Activated CD4-positive, alpha-beta T cell treated with anti-CD3 and anti-CD28 coated beads for 24 hours (primary cell): Measurements from ENCODE around the gene PRSS21.

Experiments used
- DNase-seq, 2 donors: peaks; one replicate each; pipeline ENCODE4 v3.0.0-alpha.2; 2020; ENCODE audit warnings: low read depth in 2 of 2

The PRSS21 gene, protein sequence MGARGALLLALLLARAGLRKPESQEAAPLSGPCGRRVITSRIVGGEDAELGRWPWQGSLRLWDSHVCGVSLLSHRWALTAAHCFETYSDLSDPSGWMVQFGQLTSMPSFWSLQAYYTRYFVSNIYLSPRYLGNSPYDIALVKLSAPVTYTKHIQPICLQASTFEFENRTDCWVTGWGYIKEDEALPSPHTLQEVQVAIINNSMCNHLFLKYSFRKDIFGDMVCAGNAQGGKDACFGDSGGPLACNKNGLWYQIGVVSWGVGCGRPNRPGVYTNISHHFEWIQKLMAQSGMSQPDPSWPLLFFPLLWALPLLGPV

DNA sequence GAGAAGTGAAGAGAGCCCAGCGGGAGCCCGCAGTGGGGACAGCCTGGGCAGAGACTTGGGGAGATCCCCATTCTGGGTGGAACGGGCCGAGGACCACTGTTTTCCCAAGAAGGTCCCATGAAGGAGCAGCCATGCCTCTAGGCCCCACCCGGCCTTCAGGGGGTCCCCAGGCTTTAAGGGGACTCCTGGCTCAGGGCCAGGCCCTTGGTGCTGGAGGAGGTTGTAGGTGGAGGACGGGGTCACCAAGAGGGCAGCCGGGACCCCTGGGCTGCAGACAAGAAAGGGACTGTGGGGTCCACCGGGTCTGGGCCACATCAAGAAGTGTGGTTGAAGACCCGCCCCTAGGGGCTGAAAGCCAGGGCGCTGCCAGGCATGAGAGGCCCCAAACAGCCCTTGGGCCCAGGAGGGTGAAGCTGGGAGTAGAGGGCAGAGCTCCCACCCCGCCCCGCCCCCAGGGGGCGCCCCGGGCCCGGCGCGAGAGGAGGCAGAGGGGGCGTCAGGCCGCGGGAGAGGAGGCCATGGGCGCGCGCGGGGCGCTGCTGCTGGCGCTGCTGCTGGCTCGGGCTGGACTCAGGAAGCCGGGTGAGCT is at the start of gene PRSS21:
Gene PRSS21, plus strand, starts transcription at position 487 of the 589 bp plus-strand sequence. Its CDS starts 32 bp downstream, at position 519.
- DNase-seq: peak; percentile 18 to 23

DNA sequence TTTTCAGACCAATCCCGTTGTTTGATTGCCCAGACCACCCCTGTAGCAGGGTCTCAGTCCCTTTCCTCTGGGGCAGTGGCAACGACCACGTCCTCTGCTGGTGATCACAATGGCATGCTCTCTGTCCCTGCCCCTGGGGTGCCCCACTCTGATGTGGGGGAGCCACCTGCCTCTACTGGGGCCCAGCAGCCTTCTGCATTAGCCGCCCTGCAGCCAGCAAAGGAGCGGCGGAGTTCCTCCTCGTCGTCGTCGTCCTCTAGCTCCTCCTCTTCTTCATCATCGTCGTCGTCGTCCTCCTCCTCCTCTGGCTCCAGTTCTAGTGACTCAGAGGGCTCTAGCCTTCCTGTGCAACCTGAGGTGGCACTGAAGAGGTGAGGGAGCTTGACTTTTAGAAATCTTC is 49.1 kb upstream of the PRSS21 start:
- DNase-seq: no peak

DNA sequence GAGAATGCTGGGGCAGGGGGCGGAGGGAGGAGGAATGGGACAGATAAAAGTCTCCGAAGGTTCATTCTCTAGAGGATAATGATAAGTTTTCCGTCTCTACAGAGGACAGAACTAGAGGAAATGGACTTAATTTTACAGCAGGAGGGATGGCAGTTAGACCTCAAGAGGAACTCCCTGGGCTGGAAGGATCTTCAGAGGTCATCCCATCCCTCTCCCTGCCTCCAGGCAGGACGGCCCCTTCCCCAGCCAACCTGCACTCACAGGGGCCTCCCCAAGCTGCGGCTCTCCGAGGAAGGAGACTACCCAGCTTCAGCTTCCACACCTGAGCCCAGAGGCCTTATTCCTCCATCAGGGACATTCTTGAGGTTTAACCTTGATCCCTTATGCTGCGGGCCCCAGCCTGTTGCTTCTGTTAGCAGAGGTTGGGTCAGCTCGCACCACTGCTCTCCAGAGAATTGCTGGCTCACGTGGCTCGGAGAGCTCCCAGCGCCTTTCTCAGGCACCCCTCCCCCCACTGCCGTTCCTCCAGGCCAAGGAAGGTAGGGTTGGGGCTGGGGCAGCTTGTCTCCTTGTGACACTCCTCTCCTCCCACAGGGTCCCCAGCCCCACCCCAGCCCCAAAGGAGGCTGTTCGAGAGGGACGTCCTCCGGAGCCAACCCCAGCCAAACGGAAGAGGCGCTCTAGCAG is 48.5 kb upstream of the PRSS21 start:
- no peak for DNase-seq

DNA sequence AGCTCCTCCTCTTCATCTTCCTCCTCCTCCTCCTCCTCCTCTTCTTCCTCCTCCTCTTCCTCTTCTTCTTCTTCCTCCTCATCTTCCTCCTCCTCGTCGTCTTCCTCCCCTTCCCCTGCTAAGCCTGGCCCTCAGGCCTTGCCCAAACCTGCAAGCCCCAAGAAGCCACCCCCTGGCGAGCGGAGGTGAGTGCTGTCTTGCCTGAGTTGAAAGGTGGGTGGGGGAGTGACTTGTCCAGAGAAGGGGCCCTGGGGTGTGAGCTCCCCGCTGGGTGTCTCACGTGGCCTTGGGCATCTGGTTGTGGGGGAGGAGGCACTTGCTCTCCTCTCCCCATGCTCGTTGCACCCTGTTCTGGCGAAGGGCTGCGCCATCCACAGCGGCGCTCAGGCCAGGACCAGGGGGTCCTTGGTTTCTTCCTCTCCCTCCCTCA is 47.9 kb upstream of the PRSS21 start:
- DNase-seq: no peak

DNA sequence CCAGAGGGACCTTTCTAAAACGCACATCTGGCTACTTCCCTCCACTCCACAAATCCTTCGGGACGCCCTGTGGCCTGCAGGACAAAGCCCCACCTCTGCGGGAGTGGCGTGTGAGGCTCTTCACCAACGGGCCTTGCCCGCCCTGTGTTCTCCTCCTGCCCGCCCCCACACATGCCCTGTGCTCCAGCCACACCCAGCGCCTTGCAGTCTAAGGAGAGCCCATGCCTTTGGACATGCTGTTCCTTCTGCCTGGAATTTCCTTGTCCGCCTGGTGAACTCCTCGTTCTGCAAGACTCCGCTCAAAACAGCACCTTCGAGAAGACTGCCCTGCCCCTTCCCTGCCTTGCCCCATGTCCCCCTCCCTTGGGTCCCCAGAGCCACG is 47.4 kb upstream of the PRSS21 start:
- DNase-seq: no peak

DNA sequence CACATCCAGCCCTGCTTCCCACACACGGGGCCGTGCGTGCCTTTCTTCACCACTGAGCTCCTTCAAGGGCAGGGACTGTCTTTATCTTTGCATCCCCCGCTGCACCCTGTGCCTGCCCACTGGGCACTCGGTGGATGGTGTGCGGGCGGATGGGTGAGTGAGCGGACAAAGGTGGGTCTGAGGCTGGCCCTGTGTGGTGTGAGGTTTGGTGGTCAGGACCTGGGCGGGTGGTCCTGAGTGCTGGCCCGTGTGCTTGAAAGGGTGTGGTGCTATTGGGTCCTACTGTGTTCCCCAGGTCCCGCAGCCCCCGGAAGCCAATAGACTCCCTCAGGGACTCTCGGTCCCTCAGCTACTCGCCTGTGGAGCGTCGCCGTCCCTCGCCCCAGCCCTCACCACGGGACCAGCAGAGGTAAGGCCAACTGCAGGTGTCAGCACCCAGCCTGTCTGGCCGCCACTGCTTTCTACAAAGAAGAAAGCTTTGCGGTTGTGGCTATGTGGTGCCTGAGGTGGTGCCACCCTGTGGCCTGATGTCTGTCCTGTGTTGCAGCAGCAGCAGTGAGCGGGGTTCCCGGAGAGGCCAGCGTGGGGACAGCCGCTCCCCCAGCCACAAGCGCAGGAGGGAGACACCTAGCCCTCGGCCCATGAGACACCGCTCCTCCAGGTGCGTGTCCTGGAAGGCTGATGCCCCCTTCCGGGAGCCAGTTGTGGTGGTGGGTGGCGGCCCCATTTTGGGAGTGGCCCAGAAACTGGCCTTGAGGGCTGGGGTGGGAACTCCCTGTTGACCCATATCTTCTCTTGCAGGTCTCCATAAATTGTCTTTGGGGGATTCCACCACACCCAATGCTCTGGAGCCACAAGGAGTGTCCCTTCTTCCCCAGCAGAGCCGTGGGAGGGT is 46.7 kb upstream of the PRSS21 start:
- DNase-seq: no peak

DNA sequence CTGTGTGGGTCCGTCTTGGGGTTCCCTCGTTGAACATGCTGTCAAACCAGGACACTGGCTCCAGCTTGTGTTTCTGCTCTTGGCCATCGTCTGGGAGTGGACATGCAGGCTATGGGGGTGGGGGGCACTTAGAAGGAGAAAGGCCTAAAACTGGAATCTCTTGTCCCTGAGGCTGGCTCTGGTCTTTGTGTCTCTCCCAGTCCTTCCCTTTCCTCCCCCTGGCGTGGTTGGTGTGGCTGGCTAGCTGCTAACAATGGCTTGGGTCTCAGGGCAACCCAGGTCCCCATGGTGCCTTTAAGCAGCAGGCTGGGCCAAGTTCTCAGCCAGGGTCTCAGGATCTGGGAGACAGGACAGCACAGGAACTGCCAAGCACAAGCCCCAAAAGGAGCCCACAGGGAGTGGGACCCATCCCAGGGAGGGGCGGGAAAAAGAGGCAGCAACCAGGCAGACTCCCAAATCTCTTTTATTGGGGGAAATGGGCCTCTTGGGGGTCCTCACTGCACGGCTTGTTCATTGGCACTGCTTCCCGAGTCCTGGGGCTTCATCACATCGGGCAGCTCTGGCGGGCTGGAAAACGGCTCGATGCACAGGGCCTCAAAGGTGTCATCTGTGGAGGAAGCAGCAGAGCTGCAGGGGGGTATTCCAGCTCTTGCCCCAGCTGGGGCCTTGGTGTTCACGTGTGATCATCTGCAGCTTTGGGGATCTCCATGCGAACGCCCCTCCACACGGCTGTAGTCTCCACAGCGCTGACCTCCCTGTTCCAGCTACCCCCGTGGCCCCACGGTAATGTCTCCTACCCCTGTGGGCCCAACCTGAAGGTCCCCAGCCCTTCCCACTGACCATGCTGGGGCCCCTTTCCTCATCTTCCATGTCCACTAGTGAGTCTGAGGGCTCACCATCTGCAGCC is 45.3 kb upstream of the PRSS21 start:
- no peak for DNase-seq

DNA sequence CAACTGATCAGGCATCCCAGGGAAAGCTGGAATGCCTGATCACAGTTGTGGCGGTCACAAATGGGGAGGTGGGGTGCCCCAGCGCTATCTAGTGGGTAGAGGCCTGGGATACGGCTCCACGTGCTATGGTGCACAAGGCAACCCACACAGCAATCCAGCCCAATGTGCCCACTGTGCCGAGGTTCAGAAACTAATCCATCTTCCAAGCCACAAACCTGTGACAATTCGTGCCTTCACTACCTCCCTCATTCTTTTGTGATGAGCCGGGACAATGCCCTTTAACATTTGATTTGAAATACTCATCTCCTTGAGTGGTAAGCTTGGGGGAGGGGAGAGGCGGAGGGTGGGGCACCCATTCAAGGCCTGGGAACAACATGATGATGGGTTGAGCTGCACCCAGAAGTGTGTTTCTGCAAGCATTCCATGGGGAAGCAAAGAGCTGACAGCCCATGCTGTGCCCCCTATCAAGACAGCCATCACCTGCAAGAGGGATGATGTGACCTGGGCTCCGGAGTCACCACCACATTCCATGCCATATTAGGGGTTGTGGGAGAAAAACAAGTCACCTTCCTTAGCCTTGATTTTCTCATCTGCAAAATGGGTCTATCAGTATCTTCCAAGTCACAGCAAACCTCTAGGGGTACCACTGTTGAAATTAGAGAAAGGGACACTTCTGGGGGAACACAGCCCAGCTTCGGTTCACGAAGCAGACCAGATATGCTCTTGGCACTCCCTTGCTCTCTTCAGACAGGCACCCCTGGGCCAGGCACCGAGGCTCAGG is 43.7 kb upstream of the PRSS21 start:
- no peak for DNase-seq

DNA sequence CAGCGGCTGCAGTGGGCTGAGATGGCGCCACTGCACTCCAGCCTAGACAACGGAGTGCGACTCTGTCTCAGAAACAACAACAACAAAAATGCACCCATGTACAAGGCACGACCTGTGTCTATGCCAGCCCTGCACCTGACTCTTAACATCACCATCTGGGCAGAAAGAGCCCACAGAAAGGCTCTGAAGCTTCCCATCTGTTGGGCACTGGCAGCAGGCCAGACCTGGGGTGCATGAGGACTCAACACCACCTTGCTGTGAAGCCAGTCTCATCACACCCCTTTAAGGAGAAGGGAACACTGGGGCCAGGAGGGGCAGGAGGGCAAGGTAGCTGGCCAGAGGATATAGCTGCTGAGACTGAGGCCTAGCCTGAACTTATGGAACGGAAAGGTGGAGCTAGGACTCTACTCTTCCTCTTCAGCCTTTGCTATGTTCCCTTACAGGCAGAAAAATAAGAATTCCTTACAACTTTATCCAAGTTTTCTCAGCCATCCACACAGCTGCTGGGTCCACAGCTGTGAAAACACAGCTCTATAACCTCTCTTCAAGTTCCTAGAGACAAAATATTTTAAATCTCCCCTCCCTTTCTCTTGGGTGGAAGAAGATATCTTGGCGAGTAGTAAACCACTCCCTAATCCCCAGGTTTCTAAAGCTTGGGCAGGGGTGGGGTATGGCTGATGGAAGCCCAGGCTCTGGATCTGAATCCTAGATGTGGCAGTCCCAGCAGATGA is 42.7 kb upstream of the PRSS21 start:
- no peak for DNase-seq

DNA sequence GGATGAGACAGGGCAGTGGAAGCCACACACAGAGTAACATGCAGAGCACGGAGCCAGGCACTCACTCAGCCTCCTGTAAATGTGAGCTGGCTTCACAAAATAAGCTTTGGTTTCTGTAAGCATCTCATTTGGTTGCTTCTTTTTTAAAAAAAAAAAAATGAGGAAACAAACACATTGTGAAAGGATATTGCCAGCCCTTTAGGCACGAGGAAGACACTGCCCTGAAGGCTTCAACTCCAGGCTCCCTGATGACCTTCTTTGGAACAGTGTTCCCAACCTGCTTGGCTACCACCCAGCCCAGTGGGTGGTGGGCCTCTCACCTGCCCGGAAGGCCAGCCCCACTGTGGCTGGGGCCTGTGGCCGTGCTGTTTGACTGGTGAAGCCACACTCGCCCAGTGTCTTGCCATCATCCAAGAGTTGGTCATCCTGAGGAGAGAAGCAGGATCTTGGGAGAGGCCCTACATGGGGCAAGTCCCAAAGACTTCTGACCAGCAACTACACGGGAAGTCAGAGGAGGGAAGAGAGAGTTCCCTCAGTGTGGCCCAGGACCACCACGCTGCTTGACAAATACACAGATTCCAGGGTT is 41.8 kb upstream of the PRSS21 start:
- no peak for DNase-seq

DNA sequence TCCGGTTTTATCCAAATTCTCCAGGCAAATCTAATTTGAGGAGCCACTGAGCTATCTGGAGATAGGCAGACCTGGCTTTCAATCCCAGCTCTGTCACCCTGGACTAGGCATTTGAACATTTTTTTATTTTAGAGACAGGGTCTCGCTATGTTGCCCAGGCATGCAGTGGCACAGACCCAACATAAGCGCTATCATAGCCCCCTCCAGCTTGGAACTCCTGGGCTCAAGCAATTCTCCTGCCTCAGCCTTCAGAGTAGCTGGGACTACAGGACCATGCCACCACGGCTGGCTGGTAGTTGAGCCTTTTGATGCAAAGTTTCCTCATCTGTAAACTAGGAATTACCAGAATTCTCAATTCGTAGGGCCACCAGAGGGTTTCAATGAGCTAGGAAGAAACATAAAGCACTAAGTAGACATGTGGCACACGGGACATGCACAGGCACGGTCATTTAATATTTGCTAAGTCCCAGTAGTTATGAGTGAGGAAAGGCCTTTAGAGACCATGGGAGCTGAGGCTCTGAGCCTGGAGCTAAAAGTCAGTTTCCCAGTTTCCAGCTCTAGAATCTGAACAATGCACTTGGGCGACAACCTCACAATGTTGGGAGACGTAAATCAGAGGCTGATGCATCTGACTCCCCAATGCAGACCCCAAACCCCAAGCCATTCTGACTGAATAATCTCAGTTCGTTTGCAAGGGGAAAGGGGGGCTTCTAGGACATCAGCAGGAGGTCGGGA is 41.1 kb upstream of the PRSS21 start:
- no peak for DNase-seq

DNA sequence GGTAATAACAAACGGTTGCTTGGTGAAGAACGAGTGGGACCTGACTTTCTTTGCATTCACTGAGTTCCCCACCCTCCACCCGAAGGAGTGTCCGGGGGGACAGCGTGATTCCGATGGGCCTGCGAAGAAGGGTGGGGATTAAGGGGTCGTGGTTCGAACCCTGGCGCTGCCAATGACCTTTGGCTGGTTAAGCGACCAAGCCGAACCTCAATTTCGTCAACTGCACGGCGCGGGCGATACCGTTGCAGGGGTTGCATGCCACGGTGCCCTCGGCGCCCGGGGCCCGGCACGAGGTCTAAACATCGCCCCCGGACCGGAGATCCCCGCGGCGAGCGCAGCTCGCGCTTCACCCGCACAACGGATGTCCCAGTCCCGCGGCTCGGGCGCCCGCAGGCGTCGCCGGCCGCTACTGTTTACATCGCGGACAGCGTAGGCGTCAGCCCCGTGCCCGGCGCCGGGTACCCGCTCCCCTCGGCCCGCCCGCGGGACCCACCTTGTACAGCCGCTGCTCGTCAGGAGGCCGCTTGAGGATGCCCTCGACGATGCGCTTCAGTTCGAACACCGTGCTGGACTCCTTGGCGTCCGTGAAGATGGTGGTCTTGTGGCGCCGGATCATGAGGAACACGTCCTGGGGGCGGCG is 40.4 kb upstream of the PRSS21 start:
- no peak for DNase-seq

DNA sequence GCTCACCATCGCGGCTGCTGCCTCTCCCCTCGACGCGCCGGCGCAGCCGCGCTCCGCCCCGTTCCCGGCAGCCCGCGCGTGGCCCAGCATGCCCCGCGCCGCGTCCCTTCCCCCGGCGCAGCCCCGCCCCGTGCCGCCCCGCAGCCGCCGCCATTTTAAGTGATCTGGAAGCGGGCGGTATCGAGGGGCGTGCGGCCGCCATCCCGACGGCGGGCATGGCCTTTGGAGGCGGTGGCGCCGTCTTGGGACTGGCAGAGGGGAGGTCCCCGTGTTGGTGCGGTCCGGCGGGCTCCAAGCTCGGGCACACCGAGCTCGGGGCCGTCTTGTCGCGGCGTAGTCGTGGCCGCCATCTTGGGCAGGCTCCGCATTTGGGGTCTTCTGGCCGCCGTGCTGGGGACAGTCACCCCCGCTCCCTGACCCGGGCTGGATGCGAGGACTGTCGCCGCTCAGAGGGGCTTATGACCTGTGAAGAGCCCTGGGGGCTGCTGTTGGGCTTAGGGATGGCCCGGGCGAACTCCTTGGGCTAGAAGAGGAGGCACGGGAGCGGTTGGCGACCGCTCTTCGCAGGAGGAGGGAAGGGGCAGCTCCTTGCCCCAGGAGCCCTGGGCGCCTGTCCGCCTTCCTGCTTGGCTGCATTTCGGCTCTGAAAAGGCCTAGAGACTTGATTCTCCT is 39.7 kb upstream of the PRSS21 start, which contains the start of gene ELOB:
Gene ELOB, minus strand, starts transcription at position 50 of the 672 bp plus-strand sequence. Its CDS starts 41 bp downstream, at position 9.
- peak; percentile 80 to 83 for DNase-seq

DNA sequence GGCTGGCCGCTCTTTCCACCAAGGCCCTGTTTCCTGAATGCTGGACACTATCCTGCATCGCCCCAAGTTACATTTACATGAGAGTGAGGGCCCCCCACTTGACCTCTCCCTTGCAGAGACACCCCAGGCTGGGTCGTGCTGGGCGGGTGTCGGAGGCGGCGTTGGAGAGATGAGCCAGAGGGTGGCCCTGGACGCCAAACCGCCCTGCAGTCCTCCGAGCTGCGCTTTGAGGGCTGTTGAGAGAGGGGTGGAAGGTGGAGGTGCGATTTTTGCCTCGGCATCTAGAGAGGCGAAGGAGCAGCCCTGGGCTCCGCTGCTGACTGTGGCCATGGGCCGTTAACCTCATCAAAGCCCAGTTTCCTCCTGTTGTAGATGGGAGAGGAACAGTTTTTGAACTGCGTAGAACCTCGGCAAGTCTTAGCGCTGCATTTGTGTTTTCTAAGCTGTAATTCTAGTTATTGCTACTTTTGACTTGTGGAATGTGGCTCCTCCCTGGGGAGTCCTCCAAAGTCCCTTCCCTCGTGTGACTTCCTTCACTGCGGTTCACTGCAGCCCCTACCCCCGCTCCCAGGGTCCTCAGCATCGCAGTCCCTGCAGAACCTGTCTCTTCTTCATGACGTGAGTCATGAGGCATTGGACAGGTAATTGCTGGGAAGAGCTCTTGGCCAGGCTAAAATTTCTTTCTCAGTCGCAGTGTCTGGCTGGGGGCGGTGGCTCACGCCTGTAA is 39.0 kb upstream of the PRSS21 start:
- no peak for DNase-seq

DNA sequence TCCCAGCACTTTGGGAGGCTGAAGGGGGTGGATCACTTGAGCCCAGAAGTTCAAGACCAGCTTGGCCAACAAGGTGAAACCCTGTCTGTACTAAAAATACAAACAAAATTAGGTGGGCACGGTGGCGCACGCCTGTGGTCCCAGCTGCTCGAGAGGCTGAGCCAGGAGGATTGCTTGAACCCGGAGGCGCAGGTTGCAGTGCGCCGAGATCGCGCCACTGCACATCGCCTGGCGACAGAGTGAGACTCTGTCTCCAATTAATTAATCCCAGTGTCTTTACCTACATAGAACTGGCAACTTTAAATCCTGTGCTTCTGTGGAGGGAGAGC is 38.4 kb upstream of the PRSS21 start:
- DNase-seq: no peak

DNA sequence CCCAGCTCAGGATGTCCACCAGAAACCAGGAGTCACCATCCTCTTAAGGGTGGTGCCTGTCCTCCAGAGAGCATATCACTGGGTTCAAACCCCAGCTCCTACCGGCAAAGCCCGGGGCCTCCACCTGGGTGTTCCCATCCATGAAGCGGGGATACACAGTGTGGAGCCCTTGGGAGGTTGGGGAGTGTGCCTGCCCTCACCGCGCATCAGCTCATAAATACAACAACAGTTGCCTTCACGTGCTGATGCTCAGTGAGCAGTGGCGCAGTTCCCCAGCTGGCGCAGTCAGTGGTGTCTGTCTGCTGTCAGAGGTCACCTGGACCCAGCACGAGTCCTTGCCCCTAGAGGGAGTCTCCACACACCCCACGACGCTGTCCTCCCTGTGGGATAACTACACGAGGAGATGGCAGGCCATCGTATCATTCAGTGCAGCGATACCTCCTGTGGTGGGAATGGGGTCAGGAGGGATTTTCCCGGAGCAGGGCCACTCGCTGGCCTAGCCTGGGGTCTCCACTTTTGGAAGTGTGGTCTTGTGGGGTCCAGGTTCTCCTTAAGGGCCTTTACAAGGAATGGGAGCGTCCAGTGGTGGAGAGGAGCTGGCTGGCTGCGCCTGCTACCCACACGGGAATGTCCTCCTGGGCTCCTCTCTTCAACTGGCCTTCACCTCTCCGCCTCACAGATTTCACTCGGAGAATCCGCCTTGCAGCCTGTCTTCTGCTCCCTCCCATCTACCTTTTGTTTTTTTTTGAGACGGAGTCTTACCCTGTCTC is 37.7 kb upstream of the PRSS21 start:
- DNase-seq: no peak
